BE2C (cell line): ENCODE data around the gene AKR1E2.
"Not testable (repeated sequence)": the region's sequence is repeated elsewhere in the genome, so short reads cannot be mapped to it uniquely, and the experiment has no call there.

Source experiments
- DNase-seq: peaks from one replicate; pipeline ENCODE4 v3.0.0-alpha.2; 2020
- H3K27me3 ChIP-seq: fragments of 250-450 bp; sonication (Bioruptor Pico); 2 replicates; pipeline ENCODE4 v1.5.1; 2020; ENCODE audit warnings: mild to moderate bottlenecking
- H3K36me3 ChIP-seq: fragments of 250-450 bp; sonication (Bioruptor Pico); 2 replicates; pipeline ENCODE4 v1.5.1; 2020; ENCODE audit warnings: mild to moderate bottlenecking
- H3K4me1 ChIP-seq: fragments of 250-450 bp; sonication (Bioruptor Pico); 2 replicates; pipeline ENCODE4 v1.5.1; 2020
- H3K4me3 ChIP-seq: 2 replicates; pipeline ENCODE4 v1.5.1; 2011; ENCODE audit warnings: low read depth, low read length
- H3K9me3 ChIP-seq: fragments of 250-450 bp; sonication (Bioruptor Pico); 2 replicates; pipeline ENCODE4 v1.5.1; 2020
- TF ChIP-seq, protein P1 (sequence below): IDR thresholded peaks from 2 replicates; pipeline ENCODE4 v1.5.1; 2012; ENCODE audit warnings: mild to moderate bottlenecking, low read depth, low read length

AKR1E2 gene

DNA sequence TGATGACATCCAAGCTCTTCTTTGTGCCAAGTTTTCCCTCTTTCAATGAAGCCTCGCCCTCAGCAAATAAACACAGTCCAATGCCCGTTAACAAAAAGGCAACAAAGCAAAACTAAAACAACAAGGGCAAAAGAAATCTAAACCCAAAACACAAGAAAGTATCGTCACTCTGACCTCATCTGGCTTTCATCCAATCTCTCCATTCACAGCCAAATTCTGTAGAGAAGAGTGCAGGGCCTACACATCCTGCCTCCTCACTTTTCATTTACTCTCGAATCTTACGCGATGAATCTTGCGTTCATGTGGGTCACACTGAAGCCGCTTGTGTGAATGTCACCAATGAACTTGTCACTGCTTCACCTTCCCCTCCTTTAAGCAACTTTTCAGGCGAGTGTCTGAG lies 15.9 kb upstream of the AKR1E2 start:
- no peak for DNase-seq
- no peaks in the 10 kb centered on the region for H3K36me3 ChIP-seq
- TF ChIP-seq, protein P1, sequence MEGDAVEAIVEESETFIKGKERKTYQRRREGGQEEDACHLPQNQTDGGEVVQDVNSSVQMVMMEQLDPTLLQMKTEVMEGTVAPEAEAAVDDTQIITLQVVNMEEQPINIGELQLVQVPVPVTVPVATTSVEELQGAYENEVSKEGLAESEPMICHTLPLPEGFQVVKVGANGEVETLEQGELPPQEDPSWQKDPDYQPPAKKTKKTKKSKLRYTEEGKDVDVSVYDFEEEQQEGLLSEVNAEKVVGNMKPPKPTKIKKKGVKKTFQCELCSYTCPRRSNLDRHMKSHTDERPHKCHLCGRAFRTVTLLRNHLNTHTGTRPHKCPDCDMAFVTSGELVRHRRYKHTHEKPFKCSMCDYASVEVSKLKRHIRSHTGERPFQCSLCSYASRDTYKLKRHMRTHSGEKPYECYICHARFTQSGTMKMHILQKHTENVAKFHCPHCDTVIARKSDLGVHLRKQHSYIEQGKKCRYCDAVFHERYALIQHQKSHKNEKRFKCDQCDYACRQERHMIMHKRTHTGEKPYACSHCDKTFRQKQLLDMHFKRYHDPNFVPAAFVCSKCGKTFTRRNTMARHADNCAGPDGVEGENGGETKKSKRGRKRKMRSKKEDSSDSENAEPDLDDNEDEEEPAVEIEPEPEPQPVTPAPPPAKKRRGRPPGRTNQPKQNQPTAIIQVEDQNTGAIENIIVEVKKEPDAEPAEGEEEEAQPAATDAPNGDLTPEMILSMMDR: no peak
- H3K9me3 ChIP-seq: no peaks in the 10 kb centered on the region
- H3K27me3 ChIP-seq: no peaks in the 10 kb centered on the region
- no peak overlapping the region for H3K4me3 ChIP-seq
- no peaks in the 10 kb centered on the region for H3K4me1 ChIP-seq

DNA sequence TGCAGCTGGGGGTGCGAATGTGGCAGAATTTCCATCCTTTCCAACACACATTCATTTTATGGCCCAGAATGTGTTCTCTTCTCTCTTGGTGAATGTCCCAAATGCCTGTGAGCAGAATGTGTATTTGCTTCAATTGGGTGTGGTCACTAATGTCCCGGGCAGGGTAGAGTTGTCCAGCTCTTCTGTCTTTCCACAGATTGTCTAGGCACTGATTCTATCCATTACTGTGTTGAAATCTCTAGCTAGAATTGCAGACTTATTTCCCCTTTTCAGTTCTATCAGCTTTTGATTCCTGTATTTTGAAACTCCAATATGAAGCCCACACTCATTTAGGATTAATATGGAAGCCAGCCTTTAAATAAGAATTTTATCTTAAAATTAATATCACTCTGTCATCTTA lies 14.0 kb upstream of the AKR1E2 start:
- TF ChIP-seq, protein P1: no peak
- no peak for DNase-seq
- Histone ChIP-seq H3K27me3 (no peaks in the 10 kb centered on the region), H3K36me3 (no peaks in the 10 kb centered on the region), H3K4me3 (no peak overlapping the region), H3K4me1 (no peaks in the 10 kb centered on the region), H3K9me3 (no peaks in the 10 kb centered on the region)

DNA sequence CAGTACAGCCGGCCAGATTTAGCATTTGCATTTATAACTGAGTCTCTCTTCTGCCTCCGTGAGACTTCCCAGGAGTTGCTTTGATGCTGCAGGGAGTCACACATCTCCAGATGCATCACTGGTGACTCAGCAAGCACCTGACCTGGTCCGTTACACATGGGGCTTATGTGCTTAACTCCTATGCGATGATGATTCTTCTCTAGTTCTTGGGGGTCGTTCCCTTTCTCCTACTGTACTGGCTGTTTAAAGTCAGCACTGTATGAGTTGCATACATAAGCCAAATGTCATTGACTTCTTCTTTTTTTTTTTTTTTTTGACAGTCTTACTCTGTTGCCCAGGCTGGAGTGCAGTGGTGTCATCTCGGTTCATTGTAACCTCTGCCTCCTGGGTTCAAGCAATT lies 13.0 kb upstream of the AKR1E2 start:
- Histone ChIP-seq H3K27me3 (no peaks in the 10 kb centered on the region), H3K4me3 (no peak overlapping the region), H3K36me3 (no peaks in the 10 kb centered on the region), H3K4me1 (no peaks in the 10 kb centered on the region), H3K9me3 (no peaks in the 10 kb centered on the region)
- no peak for DNase-seq
- TF ChIP-seq, protein P1: no peak

DNA sequence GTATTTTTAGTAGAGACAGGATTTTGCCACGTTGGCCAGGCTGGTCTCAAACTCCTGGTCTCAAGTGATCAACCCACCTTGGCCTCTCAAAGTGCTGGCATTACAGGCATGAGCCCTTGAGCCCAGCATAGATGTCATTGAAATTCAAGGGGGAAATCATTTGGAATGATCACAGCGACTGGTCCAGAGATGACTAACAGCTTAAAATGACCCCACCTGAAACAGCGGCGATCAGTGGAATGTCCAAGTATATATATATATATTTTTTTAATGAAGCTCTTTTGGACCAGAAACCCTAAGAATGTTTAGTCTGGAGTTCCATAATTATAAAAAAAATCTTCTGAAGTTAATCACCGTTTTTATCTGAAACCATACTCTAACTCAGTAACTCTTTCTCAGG lies 12.5 kb upstream of the AKR1E2 start:
- DNase-seq: no peak
- Histone ChIP-seq H3K27me3 (no peaks in the 10 kb centered on the region), H3K9me3 (no peaks in the 10 kb centered on the region), H3K36me3 (no peaks in the 10 kb centered on the region), H3K4me3 (no peak overlapping the region), H3K4me1 (no peaks in the 10 kb centered on the region)
- TF ChIP-seq, protein P1: no peak

DNA sequence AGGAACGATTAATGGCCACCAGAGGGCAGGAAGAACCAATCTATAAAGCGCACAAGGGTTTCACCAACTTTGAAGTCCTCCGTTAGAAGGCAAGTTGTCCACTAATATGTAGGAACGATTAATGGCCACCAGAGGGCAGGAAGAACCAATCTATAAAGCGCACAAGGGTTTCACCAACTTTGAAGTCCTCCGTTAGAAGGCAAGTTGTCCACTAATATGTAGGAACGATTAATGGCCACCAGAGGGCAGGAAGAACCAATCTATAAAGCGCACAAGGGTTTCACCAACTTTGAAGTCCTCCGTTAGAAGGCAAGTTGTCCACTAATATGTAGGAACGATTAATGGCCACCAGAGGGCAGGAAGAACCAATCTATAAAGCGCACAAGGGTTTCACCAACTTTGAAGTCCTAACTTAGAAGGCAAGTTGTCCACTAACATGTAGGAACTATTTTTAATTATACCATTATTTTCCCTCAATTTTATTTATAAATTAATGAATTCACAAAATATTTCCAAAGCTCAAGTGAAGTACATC lies 10.3 kb upstream of the AKR1E2 start:
- not testable (repeated sequence) for H3K27me3 ChIP-seq, H3K4me3 ChIP-seq, H3K4me1 ChIP-seq, DNase-seq, H3K36me3 ChIP-seq, H3K9me3 ChIP-seq
- TF ChIP-seq, protein P1: peak; percentile 2; the same call in 1 of the 2 replicates

DNA sequence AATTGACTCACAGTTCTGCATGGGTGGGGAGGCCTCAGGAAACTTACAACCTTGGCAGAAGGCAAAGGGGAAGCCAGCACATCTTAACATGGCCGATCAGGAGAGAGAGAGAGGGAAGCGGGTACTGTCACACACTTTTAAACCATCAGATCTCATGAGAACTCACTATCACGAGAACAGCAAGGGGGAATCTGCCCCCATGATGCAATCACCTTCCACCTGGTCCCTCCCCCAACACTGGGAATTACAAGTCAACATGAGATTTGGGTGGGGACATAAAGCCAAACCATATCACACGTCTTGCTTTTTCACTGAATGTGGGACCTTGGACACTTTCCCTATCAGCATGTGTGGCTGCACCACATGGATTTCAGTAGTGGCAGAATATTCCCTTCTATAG lies 9.0 kb upstream of the AKR1E2 start:
- no peaks in the 10 kb centered on the region for H3K9me3 ChIP-seq
- H3K4me3 ChIP-seq: no peak overlapping the region
- H3K4me1 ChIP-seq: no peaks in the 10 kb centered on the region
- no peaks in the 10 kb centered on the region for H3K27me3 ChIP-seq
- no peaks in the 10 kb centered on the region for H3K36me3 ChIP-seq
- DNase-seq: no peak
- TF ChIP-seq, protein P1: no peak
